VCaP (cell line): Measurements from ENCODE around the gene DOK6.

Experiments
- H3K27ac ChIP-seq: fragments of 450-650 bp; 2 replicates; pipeline ENCODE4 v1.5.1; 2017
- CTCF ChIP-seq: fragments of 450-650 bp; conservative IDR thresholded peaks from 2 replicates; pipeline ENCODE4 v1.5.1; 2017; ENCODE audit warnings: mild to moderate bottlenecking, moderate library complexity

The DOK6 gene

GRCh38 chr18:69567813-69568488, 167.3 kb downstream of the DOK6 start:
- no peak overlapping the region for H3K27ac ChIP-seq
- no peak for TF ChIP-seq CTCF

- TF ChIP-seq CTCF = no peak
Observed at GRCh38 chr18:69569133-69569532, 168.4 kb downstream of the DOK6 start.

GRCh38 chr18:69574401-69574800, 173.7 kb downstream of the DOK6 start:
- no peak overlapping the region for H3K27ac ChIP-seq
- no peak for TF ChIP-seq CTCF

More at GRCh38 chr18:69569133-69569532, 168.4 kb downstream of the DOK6 start:
- H3K27ac ChIP-seq = no peak overlapping the region

GRCh38 chr18:69580107-69580506, 179.4 kb downstream of the DOK6 start:
- peak overlapping the region; percentile 9; the same call in 1 of the 2 replicates for H3K27ac ChIP-seq
- TF ChIP-seq CTCF = no peak

GRCh38 chr18:69584429-69584828, 183.7 kb downstream of the DOK6 start:
- no peak overlapping the region for H3K27ac ChIP-seq
- no peak for TF ChIP-seq CTCF

- TF ChIP-seq CTCF = no peak
- H3K27ac ChIP-seq = no peak overlapping the region
Observed at GRCh38 chr18:69585696-69586095, 185.0 kb downstream of the DOK6 start.

GRCh38 chr18:69586537-69586936, 185.8 kb downstream of the DOK6 start:
- H3K27ac ChIP-seq = no peak overlapping the region
- TF ChIP-seq CTCF = no peak
